K562 (cell line): ENCODE results near the gene MCRS1. TPM values are rescaled to one million over a fixed set of nuclear protein-coding genes. Genes with fewer than 3 reads are reported as not detected.

Experiments used
- ATAC-seq: fragments of 200-7000 bp; cut with Tn5 transposase; 3 replicates; pipeline ENCODE4 v1.9.1; 2020; ENCODE audit warnings: moderate library complexity
- BruUV-seq: library from RNA; stranded (reverse); fragments of 400-500 nt; replicated peaks from 2 replicates; lab custom pipeline; 2021; lab: Mats Ljungman, UMichigan
- CTCF ChIA-PET: fragments of 300-600 bp; formaldehyde crosslinking; extraction: SDS; loops from one replicate; lab custom pipeline; 2021; ENCODE audit warnings: low intra/inter-chr PET ratio; lab: Yijun Ruan, JAX
- POLR2A ChIA-PET: fragments of 300-600, 350-650 bp; sonication (Branson Sonifier 250); formaldehyde crosslinking; extraction: SDS; loops from one replicate; lab custom pipeline; 2021; ENCODE audit warnings: antibody characterized with exemption, inconsistent platforms; lab: Yijun Ruan, JAX
- DNase-seq, 4 experiments: peaks; one replicate each; pipeline versions ENCODE4 v3.0.0 to v3.0.0-alpha.2; 2011 to 2018; ENCODE audit warnings: low spot score in 3 of 4, mixed read lengths in 3 of 4; ENCODE audit errors: extremely low read depth in 1 of 4
- FAIRE-seq: peaks from 2 replicates; lab custom pipeline; 2011; peaks lifted over from hg19 to GRCh38; lab: Jason Lieb, UNC
- H2AFZ ChIP-seq: 2 replicates; pipeline ENCODE4 v1.6.0; 2011; ENCODE audit warnings: low read depth, low read length, control low read depth, inconsistent platforms
- H3K27ac ChIP-seq: fragments of 200-600 bp; 3 replicates; pipeline ENCODE4 v1.8.0; 2011; ENCODE audit warnings: low read depth, mild to moderate bottlenecking, control low read depth, inconsistent platforms, low read length, moderate library complexity, mixed read lengths; ENCODE audit errors: extremely low read depth
- H3K27me3 ChIP-seq, 2 experiments: fragments of 300-600 bp in 1 of 2; 2 replicates in 1 of 2; 3 replicates in 1 of 2; pipeline versions ENCODE4 v1.6.0 to v1.8.0; 2011; ENCODE audit warnings: inconsistent platforms in 2 of 2, low read length in 2 of 2, mild to moderate bottlenecking in 1 of 2, mixed read lengths in 1 of 2, moderate library complexity in 1 of 2; ENCODE audit not compliant: control insufficient read depth in 2 of 2, insufficient read depth in 2 of 2
- H3K36me3 ChIP-seq: fragments of 300-600 bp; 3 replicates; pipeline ENCODE4 v1.8.0; 2011; ENCODE audit warnings: mild to moderate bottlenecking, low read length, inconsistent platforms; ENCODE audit not compliant: control insufficient read depth, insufficient read depth
- H3K4me1 ChIP-seq, 2 experiments: fragments of 200-600 bp in 1 of 2; replicated peaks in 1 of 2; 2 replicates in 1 of 2; 3 replicates in 1 of 2; pipeline versions ENCODE4 v1.5.1 to v1.8.0; 2011; ENCODE audit warnings: inconsistent platforms in 2 of 2, low read length in 2 of 2, mild to moderate bottlenecking in 1 of 2, mixed read lengths in 1 of 2, moderate library complexity in 1 of 2; ENCODE audit not compliant: control insufficient read depth in 2 of 2, insufficient read depth in 2 of 2
- H3K4me2 ChIP-seq: 2 replicates; pipeline ENCODE4 v1.6.1; 2011; ENCODE audit warnings: low read length, control low read depth, inconsistent platforms, mixed read lengths; ENCODE audit not compliant: insufficient read depth
- H3K4me3 ChIP-seq: fragments of 200-600 bp; sonication (generic), shearing (Covaris generic); 2 replicates; pipeline ENCODE4 v1.5.1; 2016; ENCODE audit warnings: control low read depth, inconsistent platforms
- H3K79me2 ChIP-seq: fragments of 200-600 bp; 3 replicates; pipeline ENCODE4 v1.8.0; 2011; ENCODE audit warnings: low read length, inconsistent platforms; ENCODE audit not compliant: control insufficient read depth, insufficient read depth
- H3K9ac ChIP-seq, 2 experiments: 2 replicates each; pipeline versions ENCODE4 v1.6.0 to v1.6.1; 2011; ENCODE audit warnings: low read depth in 2 of 2, low read length in 2 of 2, control low read depth in 1 of 2, inconsistent platforms in 1 of 2, mild to moderate bottlenecking in 1 of 2, mixed read lengths in 1 of 2; ENCODE audit not compliant: insufficient read depth in 1 of 2
- H3K9me1 ChIP-seq: one replicate; pipeline ENCODE4 v1.6.0; 2011; ENCODE audit warnings: inconsistent platforms, mild to moderate bottlenecking, low read length, moderate library complexity; ENCODE audit not compliant: control insufficient read depth, insufficient read depth
- H3K9me3 ChIP-seq: replicated peaks from 2 replicates; pipeline ENCODE4 v1.5.1; 2011; ENCODE audit warnings: low read depth, low read length, inconsistent platforms; ENCODE audit not compliant: control insufficient read depth, insufficient read depth
- H4K20me1 ChIP-seq: replicated peaks from 2 replicates; pipeline ENCODE4 v1.6.1; 2011; ENCODE audit warnings: low read length, inconsistent platforms, mixed read lengths; ENCODE audit not compliant: control insufficient read depth, insufficient read depth
- CCNT2 ChIP-seq: IDR thresholded peaks from 2 replicates; pipeline ENCODE4 v1.6.1; 2011; ENCODE audit warnings: borderline replicate concordance, low read depth, mild to moderate bottlenecking, moderate library complexity, mixed read lengths, low read length; ENCODE audit not compliant: insufficient read length; ENCODE audit errors: extremely low read depth
- CTBP1 ChIP-seq: fragments of 450-650 bp; IDR thresholded peaks from 2 replicates; pipeline ENCODE4 v1.6.1; 2016; ENCODE audit warnings: borderline replicate concordance
- EZH2 ChIP-seq: IDR thresholded peaks from 2 replicates; pipeline ENCODE4 v1.6.1; 2012; ENCODE audit warnings: low read depth, mild to moderate bottlenecking, inconsistent platforms, low read length, borderline replicate concordance
- FIP1L1 ChIP-seq: fragments of 200-400 bp; formaldehyde crosslinking; IDR thresholded peaks from 2 replicates; pipeline ENCODE4 v1.6.1; 2018; ENCODE audit warnings: mild to moderate bottlenecking, low read depth, low read length; ENCODE audit not compliant: poor library complexity, severe bottlenecking
- HEY1 ChIP-seq: fragments of 250-450 bp; sonication (Bioruptor Pico); IDR thresholded peaks from 2 replicates; pipeline ENCODE4 v1.5.0; 2020; ENCODE audit warnings: mild to moderate bottlenecking, moderate library complexity, borderline replicate concordance
- SMAD1 ChIP-seq: fragments of 150-350 bp; IDR thresholded peaks from 2 replicates; pipeline ENCODE4 v1.6.1; 2014; ENCODE audit warnings: low read length, low read depth; ENCODE audit not compliant: partially characterized antibody
- TAF9B ChIP-seq: fragments of 450-650 bp; IDR thresholded peaks from 2 replicates; pipeline ENCODE4 v1.6.1; 2018; ENCODE audit warnings: mild to moderate bottlenecking; ENCODE audit not compliant: partially characterized antibody
- TBP ChIP-seq: optimal IDR thresholded peaks from 2 replicates; pipeline ENCODE3; 2011; ENCODE audit warnings: low read depth, low read length, improper control_type of control experiment
- TCFL5 ChIP-seq: fragments of 250-450 bp; sonication (Bioruptor Pico); conservative IDR thresholded peaks from 2 replicates; pipeline ENCODE4 v1.6.1; 2021; ENCODE audit warnings: mild to moderate bottlenecking, moderate library complexity, matching md5 sums
- WGBS: fragments of 100-300 bp; shearing (Covaris generic); methylation state at CpG from one replicate; pipeline ENCODE4 v1.1.6; 2016; ENCODE audit warnings: low coverage, mixed read lengths; ENCODE audit not compliant: insufficient coverage; ENCODE audit errors: missing lambda C conversion rate; 5-methylcytosine and 5-hydroxymethylcytosine counted together
- in situ Hi-C: fragments of 300-500 bp; cut with MboI; formaldehyde crosslinking; loops from 4 replicates; pipeline ENCODE4 v1.15.0; 2018; ENCODE audit warnings: inconsistent platforms, mixed read lengths
- intact Hi-C: fragments of 100-400 bp; cut with micrococcal nuclease; formaldehyde crosslinking; loops from 2 replicates; pipeline ENCODE4 v1.14.2; 2022
- polyA plus RNA-seq, 8 experiments: library from polyadenylated mRNA; depleted of rRNA in 4 of 8; stranded (reverse) in 5 of 8; unstranded in 3 of 8; fragments of >200 nt; fragmentation: Nextera tagmentation in 2 of 8; fragmentation: Illumina TruSeq in 1 of 8; extraction: Ambion mirVana in 2 of 8; extraction: Trizol in 1 of 8; gene quantifications; 2 replicates each; pipeline versions ENCODE4 v1.2.1 to v1.2.3, GENCODE V29; 2011 to 2014; ENCODE audit warnings: inconsistent platforms in 1 of 8, missing spikeins in 1 of 8
- total RNA-seq, 7 experiments: library from RNA; depleted of rRNA in 6 of 7; stranded (reverse); fragments of >200 nt in 6 of 7; fragmentation: Illumina TruSeq in 2 of 7; extraction: Trizol in 2 of 7; gene quantifications; 2 replicates each; pipeline versions ENCODE4 v1.2.1 to v1.2.3, GENCODE V29; 2011 to 2021; ENCODE audit warnings: low replicate concordance in 1 of 7
- TF ChIP-seq, protein P1 (sequence below): fragments of 250-450 bp; sonication (Bioruptor Pico); IDR thresholded peaks from 2 replicates; pipeline ENCODE4 v1.6.1; 2021; ENCODE audit warnings: mild to moderate bottlenecking
- TF ChIP-seq, protein P2 (sequence below): fragments of 450-650 bp; IDR thresholded peaks from 2 replicates; pipeline ENCODE4 v1.6.1; 2017; ENCODE audit warnings: antibody characterized with exemption, mild to moderate bottlenecking
- TF ChIP-seq, protein P3 (sequence below): fragments of 450-650 bp; IDR thresholded peaks from 2 replicates; pipeline ENCODE4 v1.6.1; 2016; ENCODE audit warnings: antibody characterized with exemption
- TF ChIP-seq, protein P4 (sequence below): sonication (generic); formaldehyde crosslinking; IDR thresholded peaks from 2 replicates; pipeline ENCODE4 v1.8.1; 2023; ENCODE audit warnings: mild to moderate bottlenecking, missing genetic modification reagents

The MCRS1 gene
- total and polyA plus RNA-seq, 9 of the 15 experiments (the other 6 are each of a cell fraction or from before 2014, with no cell fraction given), result 50.0 to 100 (median 73.2) TPM

DNA sequence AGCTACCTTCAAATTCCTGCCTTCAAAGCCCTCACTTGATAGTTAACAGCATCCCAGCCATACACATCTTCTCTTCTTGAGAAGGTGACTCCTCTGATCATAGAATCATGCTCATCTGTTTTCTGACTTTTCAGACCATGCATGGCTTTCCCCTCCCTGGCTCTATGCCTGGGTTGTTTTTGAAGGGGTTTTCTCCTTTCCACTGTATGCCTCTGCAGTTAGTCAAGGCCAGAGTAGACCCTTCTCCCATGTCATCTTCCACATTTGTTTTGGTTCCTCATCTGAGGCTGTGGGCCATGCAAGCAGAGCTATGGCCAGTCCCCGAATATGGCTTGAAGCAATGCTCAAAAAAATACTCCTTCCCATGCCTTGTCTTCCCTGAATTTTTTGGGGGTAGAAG is 14.3 kb upstream of the MCRS1 start:
- Histone ChIP-seq H3K9me1 (peaks cover 6% of the 10 kb centered on the region), H4K20me1 (peaks cover 16% of the 10 kb centered on the region; the same call in 1 of the 2 replicates), H3K4me3 (no peak overlapping the region), H3K4me1 (peaks cover 5 to 19% of the 10 kb centered on the region in 2 experiments; a peak in 4 of 5 replicates), H3K4me2 (no peak overlapping the region), H3K27ac (no peak overlapping the region), H3K36me3 (peaks cover 40% of the 10 kb centered on the region; the same call in 2 of the 3 replicates), H3K79me2 (peaks cover 4% of the 10 kb centered on the region; the same call in 2 of the 3 replicates), H3K9ac (no peak overlapping the region), H2AFZ (no peak overlapping the region), H3K9me3 (no peaks in the 10 kb centered on the region), H3K27me3 (no peaks in the 10 kb centered on the region)
- no peak for ATAC-seq
- CTCF ChIA-PET, result interaction anchor here (2.9 kb wide), 1 partner anchor 29 kb away, joined by 20 read pairs; no protein-coding TSS in a partner anchor
- intact Hi-C loops, result no loop called here
- BruUV-seq, result no TSS peak
- DNase-seq, result no peak
- POLR2A ChIA-PET, result no interaction called here
- in situ Hi-C loops, result no loop called here
- 89% methylated on average over 1 of the region's 1 CpG for WGBS
- no peak for FAIRE-seq
- TF ChIP-seq, protein P1, sequence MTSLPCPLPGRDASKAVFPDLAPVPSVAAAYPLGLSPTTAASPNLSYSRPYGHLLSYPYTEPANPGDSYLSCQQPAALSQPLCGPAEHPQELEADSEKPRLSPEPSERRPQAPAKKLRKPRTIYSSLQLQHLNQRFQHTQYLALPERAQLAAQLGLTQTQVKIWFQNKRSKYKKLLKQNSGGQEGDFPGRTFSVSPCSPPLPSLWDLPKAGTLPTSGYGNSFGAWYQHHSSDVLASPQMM (CRISPR knock-in tag), result no peak
- TF ChIP-seq, protein P2, sequence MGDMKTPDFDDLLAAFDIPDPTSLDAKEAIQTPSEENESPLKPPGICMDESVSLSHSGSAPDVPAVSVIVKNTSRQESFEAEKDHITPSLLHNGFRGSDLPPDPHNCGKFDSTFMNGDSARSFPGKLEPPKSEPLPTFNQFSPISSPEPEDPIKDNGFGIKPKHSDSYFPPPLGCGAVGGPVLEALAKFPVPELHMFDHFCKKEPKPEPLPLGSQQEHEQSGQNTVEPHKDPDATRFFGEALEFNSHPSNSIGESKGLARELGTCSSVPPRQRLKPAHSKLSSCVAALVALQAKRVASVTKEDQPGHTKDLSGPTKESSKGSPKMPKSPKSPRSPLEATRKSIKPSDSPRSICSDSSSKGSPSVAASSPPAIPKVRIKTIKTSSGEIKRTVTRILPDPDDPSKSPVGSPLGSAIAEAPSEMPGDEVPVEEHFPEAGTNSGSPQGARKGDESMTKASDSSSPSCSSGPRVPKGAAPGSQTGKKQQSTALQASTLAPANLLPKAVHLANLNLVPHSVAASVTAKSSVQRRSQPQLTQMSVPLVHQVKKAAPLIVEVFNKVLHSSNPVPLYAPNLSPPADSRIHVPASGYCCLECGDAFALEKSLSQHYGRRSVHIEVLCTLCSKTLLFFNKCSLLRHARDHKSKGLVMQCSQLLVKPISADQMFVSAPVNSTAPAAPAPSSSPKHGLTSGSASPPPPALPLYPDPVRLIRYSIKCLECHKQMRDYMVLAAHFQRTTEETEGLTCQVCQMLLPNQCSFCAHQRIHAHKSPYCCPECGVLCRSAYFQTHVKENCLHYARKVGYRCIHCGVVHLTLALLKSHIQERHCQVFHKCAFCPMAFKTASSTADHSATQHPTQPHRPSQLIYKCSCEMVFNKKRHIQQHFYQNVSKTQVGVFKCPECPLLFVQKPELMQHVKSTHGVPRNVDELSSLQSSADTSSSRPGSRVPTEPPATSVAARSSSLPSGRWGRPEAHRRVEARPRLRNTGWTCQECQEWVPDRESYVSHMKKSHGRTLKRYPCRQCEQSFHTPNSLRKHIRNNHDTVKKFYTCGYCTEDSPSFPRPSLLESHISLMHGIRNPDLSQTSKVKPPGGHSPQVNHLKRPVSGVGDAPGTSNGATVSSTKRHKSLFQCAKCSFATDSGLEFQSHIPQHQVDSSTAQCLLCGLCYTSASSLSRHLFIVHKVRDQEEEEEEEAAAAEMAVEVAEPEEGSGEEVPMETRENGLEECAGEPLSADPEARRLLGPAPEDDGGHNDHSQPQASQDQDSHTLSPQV, result no peak
- TF ChIP-seq CTBP1 (no peak), HEY1 (no peak), TBP (no peak), CCNT2 (no peak), FIP1L1 (no peak), TAF9B (no peak), SMAD1 (no peak), EZH2 (no peak), TCFL5 (CRISPR knock-in tag) (no peak)
- TF ChIP-seq, protein P3, sequence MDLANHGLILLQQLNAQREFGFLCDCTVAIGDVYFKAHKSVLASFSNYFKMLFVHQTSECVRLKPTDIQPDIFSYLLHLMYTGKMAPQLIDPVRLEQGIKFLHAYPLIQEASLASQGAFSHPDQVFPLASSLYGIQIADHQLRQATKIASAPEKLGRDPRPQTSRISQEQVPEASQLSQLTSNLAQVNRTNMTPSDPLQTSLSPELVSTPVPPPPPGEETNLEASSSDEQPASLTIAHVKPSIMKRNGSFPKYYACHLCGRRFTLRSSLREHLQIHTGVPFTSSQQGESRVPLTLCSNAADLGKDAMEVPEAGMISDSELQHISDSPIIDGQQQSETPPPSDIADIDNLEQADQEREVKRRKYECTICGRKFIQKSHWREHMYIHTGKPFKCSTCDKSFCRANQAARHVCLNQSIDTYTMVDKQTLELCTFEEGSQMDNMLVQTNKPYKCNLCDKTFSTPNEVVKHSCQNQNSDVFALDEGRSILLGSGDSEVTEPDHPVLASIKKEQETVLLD, result no peak
- TF ChIP-seq, protein P4, sequence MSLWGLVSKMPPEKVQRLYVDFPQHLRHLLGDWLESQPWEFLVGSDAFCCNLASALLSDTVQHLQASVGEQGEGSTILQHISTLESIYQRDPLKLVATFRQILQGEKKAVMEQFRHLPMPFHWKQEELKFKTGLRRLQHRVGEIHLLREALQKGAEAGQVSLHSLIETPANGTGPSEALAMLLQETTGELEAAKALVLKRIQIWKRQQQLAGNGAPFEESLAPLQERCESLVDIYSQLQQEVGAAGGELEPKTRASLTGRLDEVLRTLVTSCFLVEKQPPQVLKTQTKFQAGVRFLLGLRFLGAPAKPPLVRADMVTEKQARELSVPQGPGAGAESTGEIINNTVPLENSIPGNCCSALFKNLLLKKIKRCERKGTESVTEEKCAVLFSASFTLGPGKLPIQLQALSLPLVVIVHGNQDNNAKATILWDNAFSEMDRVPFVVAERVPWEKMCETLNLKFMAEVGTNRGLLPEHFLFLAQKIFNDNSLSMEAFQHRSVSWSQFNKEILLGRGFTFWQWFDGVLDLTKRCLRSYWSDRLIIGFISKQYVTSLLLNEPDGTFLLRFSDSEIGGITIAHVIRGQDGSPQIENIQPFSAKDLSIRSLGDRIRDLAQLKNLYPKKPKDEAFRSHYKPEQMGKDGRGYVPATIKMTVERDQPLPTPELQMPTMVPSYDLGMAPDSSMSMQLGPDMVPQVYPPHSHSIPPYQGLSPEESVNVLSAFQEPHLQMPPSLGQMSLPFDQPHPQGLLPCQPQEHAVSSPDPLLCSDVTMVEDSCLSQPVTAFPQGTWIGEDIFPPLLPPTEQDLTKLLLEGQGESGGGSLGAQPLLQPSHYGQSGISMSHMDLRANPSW (CRISPR knock-in tag), result no peak
